KBM-7 (cell line): ENCODE measurements around the gene BICDL1.

Experiments used
- DNase-seq: peaks from one replicate; pipeline ENCODE4 v3.0.0-alpha.2; 2015
- in situ Hi-C: fragments of 300-500 bp; cut with MboI; formaldehyde crosslinking; loops from 2 replicates; pipeline ENCODE4 v1.14.3; 2020; ENCODE audit warnings: low sequenced_read_pairs, low pct_unique_long_range_greater_than_20kb, mixed read lengths

BICDL1 gene

DNA sequence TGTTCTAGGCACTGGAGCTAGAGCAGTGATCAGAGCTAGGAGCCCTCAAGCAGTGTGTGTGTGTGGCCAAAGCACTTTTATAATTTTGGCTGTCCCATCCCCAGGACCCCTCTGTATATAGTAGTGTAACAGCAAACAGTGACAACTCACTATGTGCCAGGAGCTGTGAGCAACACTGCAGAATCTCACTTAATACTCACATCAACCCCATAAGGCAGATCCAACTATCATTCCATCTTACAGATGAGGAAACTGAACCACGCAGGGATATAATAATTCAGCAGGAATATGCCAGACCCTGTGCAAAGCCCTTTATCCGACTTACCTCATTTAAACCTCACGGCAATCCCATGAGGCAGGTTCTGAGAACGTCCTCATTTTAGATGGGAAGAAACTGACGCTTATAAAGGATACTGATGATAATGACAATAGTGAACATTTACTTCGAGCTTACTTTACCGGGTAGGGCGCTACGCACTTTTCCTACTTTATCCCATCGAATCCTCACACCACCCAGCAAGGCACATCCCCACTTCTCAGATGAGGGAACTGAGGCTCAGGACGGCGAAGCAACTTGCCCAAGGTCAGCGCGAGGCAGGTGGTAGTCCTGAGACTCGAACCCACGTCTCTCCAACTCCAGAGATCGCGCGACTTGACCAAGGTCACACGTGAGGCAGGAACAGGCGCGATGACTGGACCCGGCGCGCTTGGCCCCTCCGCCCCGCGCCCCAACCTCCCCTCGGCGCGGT, 126.8 kb downstream of the BICDL1 start:
- DNase-seq, result no peak
- in situ Hi-C loops, result no loop called here

DNA sequence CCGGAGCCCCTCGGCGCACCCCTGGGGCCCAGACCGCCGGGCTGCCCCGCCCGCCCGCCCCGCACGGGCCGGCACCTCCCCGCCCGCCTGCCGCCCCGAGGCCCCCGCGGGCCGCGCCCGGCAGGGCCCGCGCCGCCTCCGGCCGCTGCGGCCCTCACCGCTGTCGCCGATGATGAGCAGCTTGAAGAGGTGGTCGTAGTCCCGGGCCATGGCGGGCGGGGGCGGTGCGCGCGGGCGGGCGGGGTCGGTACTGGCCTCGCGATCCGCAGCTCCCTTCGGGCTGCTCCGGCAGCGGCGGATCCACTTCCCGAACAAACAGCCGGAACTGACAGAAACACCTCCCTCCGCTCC, 127.4 kb downstream of the BICDL1 start, which contains the start of gene RAB35:
RAB35 (minus strand) TSS at position 313 of the 351 bp plus-strand sequence; CDS start at position 210, 103 bp downstream.
- DNase-seq, result no peak
- in situ Hi-C loops, result no loop called here

DNA sequence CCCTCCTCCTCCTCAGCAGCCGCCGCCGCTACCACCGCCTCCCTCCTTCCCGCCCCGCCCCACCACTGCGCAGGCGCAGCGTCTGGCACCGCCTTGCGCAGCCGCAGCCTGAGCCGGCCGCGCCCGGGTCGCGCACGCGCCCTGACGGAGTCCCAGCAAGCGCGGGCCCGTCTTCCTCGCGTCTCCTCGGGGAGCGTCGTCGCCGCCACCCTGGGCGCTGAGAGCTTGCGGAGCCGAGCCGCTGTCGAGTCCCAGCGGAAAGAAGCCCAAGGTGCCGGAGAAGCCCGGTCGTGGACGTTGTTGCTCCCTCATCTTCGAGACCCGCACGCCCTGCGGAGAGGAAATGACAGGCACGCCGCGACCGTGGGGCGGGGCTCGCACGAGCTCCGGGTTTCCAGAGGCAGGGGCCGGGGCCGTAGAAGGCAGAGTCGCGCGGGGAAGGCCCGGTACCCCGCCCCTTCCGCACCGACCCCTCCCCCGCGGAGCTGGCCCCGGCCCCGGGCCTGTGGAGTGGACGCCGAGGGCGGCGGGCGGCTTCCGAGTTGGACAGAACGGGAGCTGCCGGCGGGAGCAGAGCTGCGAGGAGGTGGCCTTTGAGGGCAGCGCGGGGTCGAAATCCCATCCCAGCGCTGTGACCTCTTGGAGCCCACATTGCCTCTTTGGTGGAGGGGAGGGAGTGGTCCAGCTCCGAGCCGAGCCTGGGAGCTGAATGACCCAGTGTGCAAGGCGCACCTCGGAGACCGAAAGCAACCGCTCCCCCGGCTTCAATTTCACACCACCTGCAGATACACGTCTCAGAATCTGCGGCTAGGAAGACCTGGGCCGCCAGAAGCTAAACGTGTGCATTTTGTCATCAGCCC, 128.0 kb downstream of the BICDL1 start:
- DNase-seq, result peak; percentile 93
- in situ Hi-C loops, result no loop called here

DNA sequence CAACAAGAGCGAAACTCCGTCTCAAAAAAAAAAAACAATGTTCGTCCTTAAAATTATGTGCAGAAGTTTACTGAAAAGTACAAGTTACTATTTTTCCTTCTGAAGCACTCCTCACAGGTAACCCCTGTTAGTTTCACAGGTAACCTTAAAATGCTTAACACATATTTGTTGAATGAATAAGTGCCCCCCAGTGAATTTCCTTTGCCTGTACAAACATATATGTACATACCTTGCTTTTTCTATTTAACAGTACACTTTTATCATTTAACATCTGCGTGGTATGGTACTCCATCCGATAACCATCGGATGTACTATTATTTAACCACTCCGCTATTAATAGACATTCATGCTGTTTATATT, 128.9 kb downstream of the BICDL1 start:
- DNase-seq, result no peak
- in situ Hi-C loops, result no loop called here

DNA sequence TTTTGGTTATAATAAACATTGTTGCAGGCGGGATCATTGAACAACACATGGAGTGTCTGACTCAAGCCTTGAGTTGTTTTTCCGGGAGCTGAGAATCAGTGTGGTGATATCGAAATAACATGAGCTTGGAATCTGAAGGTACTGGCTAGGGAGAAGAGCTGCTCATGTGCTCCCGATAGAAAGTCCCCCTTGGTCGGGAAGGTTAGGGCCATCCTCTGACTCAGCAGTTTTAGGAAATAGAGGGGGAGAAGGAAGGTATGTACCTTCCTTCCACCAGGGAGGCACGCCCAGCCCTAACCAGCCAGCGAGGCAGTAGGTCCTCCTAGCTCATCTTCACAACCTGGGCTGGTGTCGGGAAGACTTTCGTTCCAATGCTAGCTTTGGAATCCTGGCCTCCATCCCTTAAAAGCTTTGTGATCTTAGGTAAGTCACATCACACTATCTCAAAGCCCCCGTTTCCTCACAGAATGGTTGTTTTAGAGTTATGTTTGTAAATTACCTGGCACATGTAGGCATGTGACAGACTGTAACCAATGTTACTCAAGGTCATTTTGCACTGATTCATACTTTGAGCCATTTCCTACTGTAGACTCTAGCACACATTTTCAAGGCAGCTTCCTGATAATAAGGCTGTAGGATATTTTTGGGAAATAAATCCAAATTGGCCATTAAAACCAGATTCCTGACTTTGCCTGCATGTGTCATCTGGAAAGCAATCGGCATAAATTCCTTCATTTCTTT, 129.5 kb downstream of the BICDL1 start:
- in situ Hi-C loops, result no loop called here
- DNase-seq, result no peak

DNA sequence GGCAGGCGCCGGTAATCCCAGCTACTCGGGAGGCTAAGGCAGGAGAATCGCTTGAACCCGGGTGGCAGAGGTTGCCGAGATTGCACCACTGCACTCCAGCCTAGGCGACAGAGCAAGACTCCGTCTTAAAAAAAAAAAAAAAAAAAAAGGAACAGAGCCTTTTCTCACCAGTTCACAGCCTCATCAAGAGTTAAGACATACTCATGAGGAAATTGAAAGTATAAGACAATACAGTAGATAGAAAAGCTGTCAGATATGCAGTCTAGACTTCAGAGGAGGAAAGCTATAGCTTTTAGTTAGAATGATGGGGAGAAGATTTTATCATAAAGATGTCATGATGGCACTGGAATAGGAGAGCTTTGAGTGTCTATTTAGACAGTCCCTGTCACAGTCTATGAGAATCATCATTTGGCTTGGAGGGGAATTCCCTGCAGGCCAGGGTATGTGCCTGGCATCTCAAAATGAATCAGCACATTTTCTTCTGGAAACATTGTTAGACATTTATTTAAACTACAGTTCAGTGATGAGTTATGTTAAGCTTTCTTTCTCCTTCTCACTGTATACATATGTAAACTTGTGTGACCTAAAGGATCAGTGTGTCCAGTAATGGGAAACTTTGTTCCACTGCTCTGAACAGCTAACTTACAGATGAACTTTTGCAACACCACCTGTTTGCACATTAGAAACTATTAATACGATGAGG, 130.4 kb downstream of the BICDL1 start:
- in situ Hi-C loops, result no loop called here
- no peak for DNase-seq

DNA sequence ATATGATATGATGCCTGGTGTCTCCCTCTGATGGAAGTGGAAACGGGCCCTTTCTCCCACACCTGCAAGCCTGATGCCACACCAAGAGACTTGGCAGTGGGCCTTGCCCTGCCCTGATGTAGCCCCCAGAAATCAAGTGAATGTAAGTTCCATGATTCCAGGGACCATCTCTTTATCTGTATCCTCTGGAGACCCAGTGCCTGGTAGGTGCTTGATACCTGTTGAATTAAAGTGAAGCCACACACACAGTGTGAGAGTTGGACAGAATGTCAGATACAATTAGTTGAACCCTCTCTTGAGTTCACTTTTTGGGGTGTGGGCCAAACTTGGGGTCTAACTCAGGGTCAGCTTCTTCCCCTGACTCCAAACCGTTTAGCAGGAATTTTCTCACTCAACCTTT, 132.3 kb downstream of the BICDL1 start:
- in situ Hi-C loops, result no loop called here
- DNase-seq, result no peak

DNA sequence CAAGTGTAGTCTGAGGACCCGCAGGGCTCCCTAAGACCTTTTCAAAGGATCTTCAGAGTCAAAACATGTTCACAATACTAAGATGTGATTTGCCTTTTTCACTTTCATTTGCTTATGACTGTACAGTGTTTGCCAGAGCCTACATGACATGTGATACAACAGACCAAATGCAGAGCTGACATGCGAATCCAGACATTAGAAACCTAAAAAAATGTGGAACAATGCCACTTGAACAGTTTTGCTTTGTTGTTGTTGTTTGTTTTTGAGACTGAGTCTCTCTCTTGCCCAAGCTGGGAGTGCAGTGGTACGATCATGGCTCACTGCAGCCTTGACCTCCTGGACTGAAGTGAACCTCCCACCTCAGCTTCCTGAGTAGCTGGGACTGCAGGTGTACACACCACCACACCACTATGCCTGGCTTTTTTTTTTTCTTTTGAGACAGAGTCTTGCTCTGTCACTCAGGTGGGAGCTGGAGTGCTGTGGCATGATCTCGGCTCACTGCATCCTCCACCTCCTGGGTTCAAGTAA, 132.8 kb downstream of the BICDL1 start:
- no peak for DNase-seq
- in situ Hi-C loops, result no loop called here

DNA sequence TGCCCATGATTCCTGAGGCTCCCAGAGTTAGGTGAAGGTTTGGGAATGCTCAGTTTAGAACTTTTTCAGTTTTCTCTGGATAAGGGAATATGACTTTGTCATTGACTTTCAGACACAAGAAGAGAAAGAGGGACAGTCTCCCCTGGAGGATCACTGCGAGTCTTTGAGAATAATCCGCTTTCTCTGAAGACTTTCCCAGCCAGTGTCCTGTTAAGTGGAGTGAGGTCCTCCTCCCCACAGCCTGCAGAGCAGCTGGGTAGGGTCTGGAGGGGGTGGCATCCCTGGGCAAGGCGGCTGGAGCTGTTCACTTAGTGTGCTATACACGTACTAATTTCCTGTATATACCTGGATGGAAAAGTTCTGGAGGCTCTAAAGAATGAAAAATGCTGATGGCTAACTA, 136.0 kb downstream of the BICDL1 start:
- in situ Hi-C loops, result no loop called here
- DNase-seq, result no peak

DNA sequence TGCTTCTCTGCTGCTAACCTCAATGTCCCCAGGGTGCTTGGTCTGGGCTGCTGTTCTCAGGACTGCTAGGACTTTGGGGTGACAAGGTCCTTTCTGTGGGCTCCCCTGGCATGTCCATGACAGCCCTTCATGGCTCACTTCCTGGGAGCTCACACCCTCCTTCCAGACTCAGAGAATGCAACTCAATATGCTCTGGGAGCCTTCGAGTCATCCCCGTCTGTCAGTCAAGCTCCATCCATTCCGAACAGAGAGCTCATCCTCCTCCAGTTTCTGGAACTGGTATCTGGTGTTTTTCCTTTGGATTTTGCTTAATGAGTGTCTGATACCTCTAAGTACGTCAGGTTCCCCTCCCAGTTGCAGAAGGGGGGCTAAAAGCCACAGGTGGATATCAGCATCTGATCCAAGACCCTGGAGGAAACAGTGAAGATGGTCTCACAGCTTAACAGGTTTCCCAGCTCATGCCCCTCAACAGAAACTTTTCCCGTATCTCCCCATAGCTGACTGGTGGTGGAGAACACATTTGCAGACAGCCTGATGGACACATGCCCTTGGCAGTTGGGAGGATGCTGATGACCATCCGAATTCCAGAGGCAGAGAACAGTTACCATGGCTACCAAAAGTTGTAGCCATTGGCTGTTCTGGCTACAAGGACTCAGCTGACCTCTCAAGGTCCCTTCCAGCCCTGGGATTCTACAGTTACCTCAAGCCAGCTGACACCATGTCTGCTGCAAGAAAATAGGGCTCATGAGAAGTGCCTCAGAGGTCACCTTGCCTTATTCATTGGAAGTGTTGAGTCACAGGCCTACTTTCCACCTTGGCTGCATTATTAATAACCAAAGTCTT, 137.0 kb downstream of the BICDL1 start:
- DNase-seq, result no peak
- in situ Hi-C loops, result no loop called here

DNA sequence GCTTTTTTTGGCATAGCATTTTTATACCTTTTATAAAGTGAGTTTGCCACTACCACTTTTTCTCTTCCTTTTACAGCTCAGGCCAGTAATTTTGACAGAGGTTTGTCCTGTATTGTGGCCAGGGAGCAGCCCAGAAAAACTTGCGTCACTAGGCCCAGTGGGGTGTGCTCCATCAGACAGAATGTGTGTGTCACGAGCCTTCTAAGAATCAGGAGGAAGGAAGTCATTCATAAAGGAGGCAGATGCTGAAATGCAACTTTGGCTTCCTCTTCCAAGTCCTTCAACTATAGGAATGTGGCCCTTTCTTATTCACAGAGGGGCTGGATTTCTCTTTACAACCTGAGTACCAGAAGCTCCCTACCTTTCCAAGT, 137.6 kb downstream of the BICDL1 start:
- in situ Hi-C loops, result no loop called here
- peak; percentile 79 for DNase-seq

DNA sequence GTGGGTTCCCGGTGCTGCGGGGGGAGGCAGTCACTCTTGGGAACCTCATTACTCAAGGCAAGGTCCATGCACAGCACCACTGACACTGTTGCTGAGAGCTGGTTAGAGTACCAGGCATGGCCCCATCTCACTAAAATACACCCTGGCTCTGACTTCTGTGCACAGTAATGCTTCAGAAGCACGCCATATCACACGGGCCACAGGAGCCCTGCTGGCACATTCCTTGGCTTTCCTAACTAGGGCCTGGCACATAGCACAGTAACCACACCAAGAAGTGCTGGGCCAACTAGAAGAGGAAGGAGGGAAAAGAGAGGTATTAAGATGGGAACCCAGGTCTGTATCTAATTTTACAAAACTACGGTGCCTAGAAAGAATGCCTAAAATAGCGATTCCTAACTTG, 141.0 kb downstream of the BICDL1 start:
- DNase-seq, result no peak
- in situ Hi-C loops, result no loop called here

DNA sequence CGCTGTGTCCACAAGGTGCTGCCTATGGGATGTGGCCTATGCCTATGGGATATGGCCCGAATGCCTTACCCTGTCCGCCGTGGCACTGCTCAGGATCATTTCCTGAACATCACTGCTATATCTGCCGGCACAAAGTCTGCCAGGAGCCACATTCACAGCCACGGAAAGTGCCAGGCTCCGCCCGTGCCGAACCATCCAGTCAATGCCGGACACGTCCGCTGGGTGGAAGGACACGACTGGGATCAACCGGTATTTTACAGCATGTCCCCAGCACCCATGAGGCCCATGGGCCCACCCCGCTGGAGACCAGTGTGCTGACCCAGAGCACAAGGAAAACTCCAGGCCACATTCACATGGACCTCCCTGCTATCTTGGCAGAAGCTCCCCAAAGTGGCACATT, 142.1 kb downstream of the BICDL1 start:
- no peak for DNase-seq
- in situ Hi-C loops, result no loop called here

DNA sequence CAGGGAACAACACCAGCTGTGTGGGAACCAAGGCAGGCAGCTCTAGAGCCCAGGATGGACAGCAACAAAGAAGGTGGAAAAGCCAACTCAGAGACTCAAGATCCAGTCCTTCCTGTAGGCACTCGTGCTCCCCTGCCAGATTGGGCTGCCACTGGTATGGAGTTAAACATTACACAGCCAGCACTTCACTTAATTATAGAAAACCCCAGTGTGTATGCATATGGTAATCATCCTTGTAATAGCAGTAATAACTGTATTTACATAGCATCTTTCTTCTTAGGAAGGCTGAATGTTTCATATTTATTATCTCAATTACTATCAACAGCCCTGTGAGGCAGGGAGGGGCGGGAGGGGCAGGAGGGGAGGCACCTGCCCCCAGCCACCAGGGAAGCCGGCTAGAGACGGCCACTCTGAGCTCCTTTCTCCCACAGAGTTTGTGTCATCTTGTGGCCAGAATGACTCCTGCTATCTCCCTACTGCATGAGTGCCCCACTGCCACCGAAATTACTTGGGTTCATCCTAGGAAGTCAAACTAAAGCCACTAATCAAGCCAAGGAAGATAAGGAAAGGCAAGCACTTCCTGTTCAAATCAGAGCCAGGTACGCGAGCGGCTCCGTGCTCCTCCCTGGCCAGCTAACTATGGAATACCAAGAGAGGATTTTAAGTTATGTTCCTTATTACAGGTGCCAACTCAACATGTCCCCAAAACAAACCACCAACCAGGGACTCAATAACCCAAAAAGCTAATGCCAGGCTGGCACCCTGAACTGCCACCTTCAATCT, 143.2 kb downstream of the BICDL1 start:
- in situ Hi-C loops, result no loop called here
- DNase-seq, result no peak

DNA sequence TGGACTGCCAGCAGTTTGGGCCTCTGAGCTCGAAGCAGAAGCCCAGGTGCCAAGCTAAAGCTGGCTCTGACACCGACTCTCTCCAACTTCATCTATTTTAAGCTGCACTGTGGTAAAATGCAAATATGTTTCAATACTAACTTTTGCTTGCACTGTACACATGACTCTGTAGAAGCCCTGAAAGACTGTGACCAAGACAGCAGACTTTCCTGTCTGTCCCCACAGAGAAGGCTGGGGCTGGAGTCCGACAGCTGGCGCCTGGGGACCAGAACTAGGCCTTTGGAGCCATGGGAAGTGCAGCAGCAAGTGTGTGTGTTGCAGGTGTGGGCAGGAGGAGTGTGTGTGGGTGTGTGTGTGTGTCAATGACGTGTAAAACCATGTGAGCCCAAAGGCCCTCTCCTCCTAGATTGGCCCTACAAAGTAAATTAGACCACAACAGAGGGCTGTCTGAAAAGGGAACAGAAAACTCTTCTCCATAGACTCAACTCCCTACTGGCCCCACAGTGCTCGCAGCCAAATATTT, 143.9 kb downstream of the BICDL1 start:
- DNase-seq, result no peak
- in situ Hi-C loops, result no loop called here

DNA sequence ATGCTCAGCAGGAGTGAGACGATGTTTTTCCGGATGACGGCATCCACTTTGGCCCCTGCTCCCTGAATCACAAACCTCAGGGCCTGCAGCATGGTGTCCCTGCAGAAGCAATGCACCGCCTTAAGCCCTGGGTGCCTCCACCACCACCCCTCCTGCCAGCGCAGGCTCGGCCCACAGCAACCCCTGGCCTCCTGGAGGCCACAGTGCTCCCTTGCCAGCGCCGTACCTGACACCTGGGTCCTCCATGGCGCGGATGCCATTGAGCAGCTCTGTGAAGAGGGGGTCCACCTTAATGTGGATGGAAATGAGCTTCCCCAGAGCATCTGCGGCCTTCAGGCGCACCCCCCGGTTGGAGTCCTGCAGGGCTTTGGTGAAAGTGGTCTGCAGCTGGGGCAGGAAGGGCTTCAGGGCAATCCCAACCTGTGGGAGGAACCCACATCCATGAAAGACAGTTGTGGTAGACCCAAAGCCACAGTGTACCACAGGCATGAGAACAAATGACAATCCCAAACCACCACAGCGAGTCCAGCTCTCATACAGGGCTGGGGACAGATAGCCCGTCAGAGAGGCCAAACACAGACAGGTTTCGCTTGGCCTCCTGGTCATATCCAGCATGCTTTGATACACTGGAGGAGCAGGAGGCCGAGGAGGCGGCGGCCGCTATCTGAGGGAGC, 145.4 kb downstream of the BICDL1 start:
- no peak for DNase-seq
- in situ Hi-C loops, result no loop called here
